NT2/D1 (cell line): ENCODE results near the gene SNX18.
"Not testable (repeated sequence)": the region's sequence is repeated elsewhere in the genome, so short reads cannot be mapped to it uniquely, and the experiment has no call there.

Experiments
- SUZ12 ChIP-seq: IDR thresholded peaks from 2 replicates; pipeline ENCODE4 v1.6.1; 2011; ENCODE audit not compliant: insufficient read length, insufficient read depth; ENCODE audit errors: extremely low read depth
- YY1 ChIP-seq: IDR thresholded peaks from 2 replicates; pipeline ENCODE4 v1.6.1; 2011; ENCODE audit not compliant: insufficient read length, insufficient read depth
- ZNF274 ChIP-seq: IDR thresholded peaks from 2 replicates; pipeline ENCODE4 v1.6.1; 2011; ENCODE audit warnings: mild to moderate bottlenecking, low read depth, low read length

GRCh38 chr5:54536861-54537260 lies 19.3 kb downstream of the SNX18 start:
- TF ChIP-seq SUZ12, ZNF274, YY1: not testable (repeated sequence)
